Measurements from ENCODE around the gene PDZD2.
A peak's percentile ranks its signal among the peaks of the same experiment; 100 is the strongest.

PDZD2 gene

GRCh38 chr5:31850981-31851689, 212.2 kb downstream of the PDZD2 start:
- no peaks in the 10 kb centered on the region for H3K36me3 ChIP-seq
- TF ChIP-seq CTCF (IDR thresholded peaks at IDR 0.05), result no peak
- peaks cover 0 to 22% (median 10%) of the 10 kb centered on the region in 4 donors for H3K4me1 ChIP-seq
- intact Hi-C loops (cut with DNase I; ENCODE audit: low total_unique reads), result no loop called here
- H3K4me3 ChIP-seq, result no peak overlapping the region
- DNase-seq, result no peak
- no peaks in the 10 kb centered on the region for H3K27me3 ChIP-seq
- no peaks in the 10 kb centered on the region for H3K9me3 ChIP-seq
- H3K27ac ChIP-seq, result no peak overlapping the region

- no peak for TF ChIP-seq CTCF (IDR thresholded peaks at IDR 0.05)
- Histone ChIP-seq H3K4me1 (peaks cover 0 to 22% (median 10%) of the 10 kb centered on the region in 4 donors), H3K27me3 (no peaks in the 10 kb centered on the region), H3K27ac (no peak overlapping the region), H3K36me3 (no peaks in the 10 kb centered on the region), H3K4me3 (no peak overlapping the region), H3K9me3 (peaks cover 0 to 3% (median 2%) of the 10 kb centered on the region in 3 donors)
- no peak for DNase-seq
- intact Hi-C loops (cut with DNase I; ENCODE audit: low total_unique reads), result no loop called here
Observed at GRCh38 chr5:31853398-31854135, 214.6 kb downstream of the PDZD2 start.

- Histone ChIP-seq H3K27ac (peak overlapping the region in 1 of 2 donors; percentile 43), H3K4me3 (peak overlapping the region; percentile 55 to 65)
Observed at GRCh38 chr5:31854181-31855133, 215.5 kb downstream of the PDZD2 start.

GRCh38 chr5:31855134-31856040, 216.5 kb downstream of the PDZD2 start:
- no peak for TF ChIP-seq CTCF (IDR thresholded peaks at IDR 0.05)
- peaks cover 0 to 19% (median 18%) of the 10 kb centered on the region in 3 donors for H3K9me3 ChIP-seq
- no peak for DNase-seq
- H3K27me3 ChIP-seq, result no peaks in the 10 kb centered on the region
- H3K36me3 ChIP-seq, result peaks cover 0 to 4% (median 0%) of the 10 kb centered on the region in 3 donors
- intact Hi-C loops (cut with DNase I; ENCODE audit: low total_unique reads), result no loop called here
- H3K4me1 ChIP-seq, result peaks cover 0 to 22% (median 10%) of the 10 kb centered on the region in 4 donors
- peak overlapping the region; percentile 55 to 65 for H3K4me3 ChIP-seq
- H3K27ac ChIP-seq, result peak overlapping the region in 1 of 2 donors; percentile 43

More at GRCh38 chr5:31854181-31855133, 215.5 kb downstream of the PDZD2 start:
- Histone ChIP-seq H3K36me3 (no peaks in the 10 kb centered on the region), H3K9me3 (peaks cover 0 to 12% (median 11%) of the 10 kb centered on the region in 3 donors), H3K27me3 (no peaks in the 10 kb centered on the region), H3K4me1 (peaks cover 0 to 22% (median 10%) of the 10 kb centered on the region in 4 donors)
- peak; percentile 28 to 73 for DNase-seq
- TF ChIP-seq CTCF (IDR thresholded peaks at IDR 0.05), result no peak
- intact Hi-C loops (cut with DNase I; ENCODE audit: low total_unique reads), result no loop called here

All from tibial artery (tissue), 4 donors.